HL-60 (cell line): ENCODE results near the gene BRD3OS.

ENCODE experiments used
- DNase-seq, 2 experiments: peaks; one replicate each; pipeline ENCODE4 v3.0.0-alpha.2; 2010 to 2020; ENCODE audit warnings: low read depth in 1 of 2, low spot score in 1 of 2
- H3K27ac ChIP-seq: fragments of 250-450 bp; sonication (Bioruptor Pico); replicated peaks from 2 replicates; pipeline ENCODE4 v1.5.1; 2020; ENCODE audit warnings: mild to moderate bottlenecking, moderate library complexity
- H3K27me3 ChIP-seq: fragments of 250-450 bp; sonication (Bioruptor Pico); 2 replicates; pipeline ENCODE4 v1.5.1; 2021; ENCODE audit warnings: mild to moderate bottlenecking, moderate library complexity; ENCODE audit not compliant: insufficient read depth, poor library complexity, severe bottlenecking
- H3K4me3 ChIP-seq: replicated peaks from 2 replicates; pipeline ENCODE4 v1.5.1; 2011; ENCODE audit warnings: mild to moderate bottlenecking, control low read depth, low read length; ENCODE audit not compliant: insufficient read depth
- GABPA ChIP-seq: IDR thresholded peaks from 2 replicates; pipeline ENCODE4 v1.6.1; 2012; ENCODE audit warnings: low read depth
- POLR2AphosphoS5 ChIP-seq: IDR thresholded peaks from 2 replicates; pipeline ENCODE4 v1.6.1; 2012; ENCODE audit warnings: low read depth
- SPI1 ChIP-seq: IDR thresholded peaks from 2 replicates; pipeline ENCODE4 v1.6.1; 2012; ENCODE audit warnings: low read depth, mild to moderate bottlenecking, borderline replicate concordance
- TF ChIP-seq, protein P1 (sequence below): IDR thresholded peaks from 2 replicates; pipeline ENCODE4 v1.6.1; 2012; ENCODE audit warnings: low read depth; ENCODE audit not compliant: insufficient replicate concordance
- TF ChIP-seq, protein P2 (sequence below): IDR thresholded peaks from one replicate; pipeline ENCODE4 v1.5.1; 2011; ENCODE audit warnings: low read length, control low read depth, inconsistent platforms; ENCODE audit not compliant: insufficient read depth

BRD3OS gene

DNA sequence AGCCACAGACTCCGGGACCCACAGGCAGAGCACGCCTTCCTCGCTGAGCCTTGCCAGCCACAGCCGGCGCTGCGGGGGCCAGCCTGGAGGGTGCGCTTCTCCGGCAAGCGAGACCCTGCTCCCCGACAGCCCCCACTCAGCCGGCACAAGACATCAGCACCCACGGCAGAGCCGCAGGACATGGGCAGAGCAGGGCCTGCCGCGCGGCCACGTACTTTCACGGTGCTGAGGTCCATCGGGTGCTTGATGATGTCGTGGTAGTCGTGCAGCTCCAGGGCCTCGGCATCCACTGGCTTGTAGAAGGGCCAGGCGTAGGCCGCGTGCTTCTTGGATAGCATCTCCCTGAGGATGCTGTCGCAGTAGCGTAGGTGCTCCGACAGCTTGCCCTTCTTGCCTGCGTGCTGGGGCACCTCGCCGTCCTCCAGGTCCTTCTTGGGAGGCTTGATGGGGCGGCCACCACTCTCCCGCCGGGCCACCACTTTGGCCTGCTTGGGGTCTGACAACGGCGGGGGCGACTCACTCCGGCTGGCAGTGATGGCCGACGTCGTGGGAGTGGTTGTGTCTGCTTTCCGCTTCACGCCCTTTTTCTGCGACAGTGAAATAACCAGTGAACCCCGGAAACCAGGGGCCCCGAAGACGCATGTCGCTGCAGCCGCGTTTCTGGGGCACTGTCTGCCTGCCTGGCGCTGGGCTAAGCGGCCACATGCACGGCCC, 22.7 kb downstream of the BRD3OS start:
- H3K27me3 ChIP-seq = no peaks in the 10 kb centered on the region
- no peak overlapping the region for H3K4me3 ChIP-seq
- TF ChIP-seq SPI1 = no peak
- no peak for TF ChIP-seq GABPA
- TF ChIP-seq, protein P1, sequence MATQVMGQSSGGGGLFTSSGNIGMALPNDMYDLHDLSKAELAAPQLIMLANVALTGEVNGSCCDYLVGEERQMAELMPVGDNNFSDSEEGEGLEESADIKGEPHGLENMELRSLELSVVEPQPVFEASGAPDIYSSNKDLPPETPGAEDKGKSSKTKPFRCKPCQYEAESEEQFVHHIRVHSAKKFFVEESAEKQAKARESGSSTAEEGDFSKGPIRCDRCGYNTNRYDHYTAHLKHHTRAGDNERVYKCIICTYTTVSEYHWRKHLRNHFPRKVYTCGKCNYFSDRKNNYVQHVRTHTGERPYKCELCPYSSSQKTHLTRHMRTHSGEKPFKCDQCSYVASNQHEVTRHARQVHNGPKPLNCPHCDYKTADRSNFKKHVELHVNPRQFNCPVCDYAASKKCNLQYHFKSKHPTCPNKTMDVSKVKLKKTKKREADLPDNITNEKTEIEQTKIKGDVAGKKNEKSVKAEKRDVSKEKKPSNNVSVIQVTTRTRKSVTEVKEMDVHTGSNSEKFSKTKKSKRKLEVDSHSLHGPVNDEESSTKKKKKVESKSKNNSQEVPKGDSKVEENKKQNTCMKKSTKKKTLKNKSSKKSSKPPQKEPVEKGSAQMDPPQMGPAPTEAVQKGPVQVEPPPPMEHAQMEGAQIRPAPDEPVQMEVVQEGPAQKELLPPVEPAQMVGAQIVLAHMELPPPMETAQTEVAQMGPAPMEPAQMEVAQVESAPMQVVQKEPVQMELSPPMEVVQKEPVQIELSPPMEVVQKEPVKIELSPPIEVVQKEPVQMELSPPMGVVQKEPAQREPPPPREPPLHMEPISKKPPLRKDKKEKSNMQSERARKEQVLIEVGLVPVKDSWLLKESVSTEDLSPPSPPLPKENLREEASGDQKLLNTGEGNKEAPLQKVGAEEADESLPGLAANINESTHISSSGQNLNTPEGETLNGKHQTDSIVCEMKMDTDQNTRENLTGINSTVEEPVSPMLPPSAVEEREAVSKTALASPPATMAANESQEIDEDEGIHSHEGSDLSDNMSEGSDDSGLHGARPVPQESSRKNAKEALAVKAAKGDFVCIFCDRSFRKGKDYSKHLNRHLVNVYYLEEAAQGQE = no peak
- TF ChIP-seq POLR2AphosphoS5 = no peak
- TF ChIP-seq, protein P2, sequence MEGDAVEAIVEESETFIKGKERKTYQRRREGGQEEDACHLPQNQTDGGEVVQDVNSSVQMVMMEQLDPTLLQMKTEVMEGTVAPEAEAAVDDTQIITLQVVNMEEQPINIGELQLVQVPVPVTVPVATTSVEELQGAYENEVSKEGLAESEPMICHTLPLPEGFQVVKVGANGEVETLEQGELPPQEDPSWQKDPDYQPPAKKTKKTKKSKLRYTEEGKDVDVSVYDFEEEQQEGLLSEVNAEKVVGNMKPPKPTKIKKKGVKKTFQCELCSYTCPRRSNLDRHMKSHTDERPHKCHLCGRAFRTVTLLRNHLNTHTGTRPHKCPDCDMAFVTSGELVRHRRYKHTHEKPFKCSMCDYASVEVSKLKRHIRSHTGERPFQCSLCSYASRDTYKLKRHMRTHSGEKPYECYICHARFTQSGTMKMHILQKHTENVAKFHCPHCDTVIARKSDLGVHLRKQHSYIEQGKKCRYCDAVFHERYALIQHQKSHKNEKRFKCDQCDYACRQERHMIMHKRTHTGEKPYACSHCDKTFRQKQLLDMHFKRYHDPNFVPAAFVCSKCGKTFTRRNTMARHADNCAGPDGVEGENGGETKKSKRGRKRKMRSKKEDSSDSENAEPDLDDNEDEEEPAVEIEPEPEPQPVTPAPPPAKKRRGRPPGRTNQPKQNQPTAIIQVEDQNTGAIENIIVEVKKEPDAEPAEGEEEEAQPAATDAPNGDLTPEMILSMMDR = no peak
- H3K27ac ChIP-seq = no peak overlapping the region
- DNase-seq = no peak

DNA sequence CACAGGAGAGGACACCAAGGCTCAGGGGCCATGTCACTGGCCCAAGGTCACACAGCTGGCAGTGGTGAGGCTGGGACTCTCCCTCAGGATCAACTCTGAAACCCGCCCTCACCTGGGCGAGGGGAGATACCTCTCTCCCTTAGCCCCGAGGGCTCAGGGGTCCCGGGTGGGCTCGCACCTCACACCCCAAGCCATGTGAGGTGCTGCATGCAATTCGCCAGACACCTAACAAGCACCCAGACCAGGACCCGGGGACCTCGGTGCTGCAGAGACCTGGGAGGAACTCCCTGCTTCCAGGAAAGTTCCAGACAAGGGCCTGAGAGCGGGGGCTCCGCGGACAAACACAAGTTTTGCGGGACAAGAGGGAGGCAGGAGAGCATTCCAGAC, 23.3 kb downstream of the BRD3OS start:
- Histone ChIP-seq H3K27me3 (no peaks in the 10 kb centered on the region), H3K27ac (no peak overlapping the region), H3K4me3 (no peak overlapping the region)
- DNase-seq = no peak
- TF ChIP-seq, protein P2 = no peak
- TF ChIP-seq GABPA = no peak
- TF ChIP-seq SPI1 = no peak
- no peak for TF ChIP-seq POLR2AphosphoS5
- TF ChIP-seq, protein P1 = no peak

DNA sequence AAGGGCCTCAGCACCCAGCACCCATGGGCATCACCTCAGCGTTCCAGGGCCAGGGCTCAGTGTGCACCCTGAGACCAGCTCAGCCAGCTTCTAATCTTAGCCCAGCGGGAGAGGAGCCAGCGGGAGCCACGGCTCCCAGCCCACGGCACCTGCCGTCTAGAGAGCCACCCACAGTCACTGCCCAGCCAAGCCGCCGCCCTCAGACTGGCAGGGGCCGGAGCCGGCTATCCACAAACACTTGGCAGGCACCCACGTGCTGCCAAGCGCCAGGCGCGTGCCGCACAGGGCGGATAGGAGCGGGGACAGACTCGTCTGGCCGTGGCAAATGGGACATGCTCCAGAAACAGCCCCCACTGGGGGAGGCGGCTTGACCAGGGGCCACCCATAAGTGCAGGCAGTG, 24.0 kb downstream of the BRD3OS start:
- DNase-seq = no peak

More for the DNA sequence above, 24.0 kb downstream of the BRD3OS start:
- Histone ChIP-seq H3K27me3 (no peaks in the 10 kb centered on the region), H3K27ac (no peak overlapping the region), H3K4me3 (no peak overlapping the region)
- TF ChIP-seq, protein P1 = no peak
- TF ChIP-seq, protein P2 = no peak
- TF ChIP-seq SPI1 (no peak), GABPA (no peak), POLR2AphosphoS5 (no peak)
